Ascending aorta (tissue), 2 donors: ENCODE measurements around the gene LCAT. TPM values are rescaled to one million over a fixed set of nuclear protein-coding genes. Genes with fewer than 3 reads are reported as not detected.
"Not testable (repeated sequence)": the region's sequence is repeated elsewhere in the genome, so short reads cannot be mapped to it uniquely, and the experiment has no call there.

Experiments used
- DNase-seq, 2 donors: peaks; one replicate each; pipeline ENCODE4 v3.0.0-alpha.2; 2019; ENCODE audit warnings: low spot score in 2 of 2
- H3K27ac ChIP-seq, 2 donors: fragments of 200-600 bp; sonication (generic); one replicate each; pipeline ENCODE4 v1.5.1; 2016 to 2017; ENCODE audit warnings: mild to moderate bottlenecking in 1 of 2
- H3K27me3 ChIP-seq: fragments of 200-600 bp; sonication (generic); one replicate; pipeline ENCODE4 v1.5.1; 2017
- H3K36me3 ChIP-seq, 2 donors: fragments of 200-600 bp; sonication (generic); one replicate each; pipeline ENCODE4 v1.5.1; 2016
- H3K4me1 ChIP-seq, 2 donors: fragments of 200-600 bp; sonication (generic); one replicate each; pipeline ENCODE4 v1.5.1; 2016 to 2017; ENCODE audit warnings: mild to moderate bottlenecking in 1 of 2
- H3K4me3 ChIP-seq, 2 donors: fragments of 200-600 bp; sonication (generic); one replicate each; pipeline ENCODE4 v1.5.1; 2016 to 2017; ENCODE audit warnings: mild to moderate bottlenecking in 1 of 2
- H3K9me3 ChIP-seq, 2 donors: fragments of 200-600 bp; sonication (generic); one replicate each; pipeline ENCODE4 v1.5.1; 2016
- CTCF ChIP-seq, 3 experiments: fragments of 200-600 bp in 2 of 3; fragments of 450-650 bp in 1 of 3; sonication (generic) in 2 of 3; IDR thresholded peaks; one replicate each; pipeline ENCODE4 v1.5.1; 2016 to 2019; ENCODE audit warnings: antibody characterized with exemption in 3 of 3, mild to moderate bottlenecking in 1 of 3, moderate library complexity in 1 of 3
- intact Hi-C: fragments of 100-400 bp; cut with DNase I; formaldehyde crosslinking; loops from one replicate; pipeline ENCODE4 v1.15.1; 2023
- total RNA-seq: library from RNA; depleted of rRNA; stranded (reverse); fragments of >200 nt; gene quantifications from one replicate; pipeline ENCODE4 v1.1.0, GENCODE V29; 2016

The LCAT gene
- total RNA-seq, 1 donor from 2014 or later: 6.6 TPM

GRCh38 chr16:67977469-67978227 lies 33.7 kb upstream of the LCAT start:
- Histone ChIP-seq H3K9me3 (no peaks in the 10 kb centered on the region), H3K4me1 (no peaks in the 10 kb centered on the region), H3K27ac (no peak overlapping the region), H3K4me3 (no peak overlapping the region), H3K36me3 (no peaks in the 10 kb centered on the region), H3K27me3 (no peaks in the 10 kb centered on the region)
- intact Hi-C loops: no loop called here
- TF ChIP-seq CTCF (IDR thresholded peaks at IDR 0.05): no peak
- no peak for DNase-seq

- no peak overlapping the region for H3K4me3 ChIP-seq
- no peaks in the 10 kb centered on the region for H3K27me3 ChIP-seq
- H3K27ac ChIP-seq: no peak overlapping the region
- no peaks in the 10 kb centered on the region for H3K9me3 ChIP-seq
- DNase-seq: no peak
- no peaks in the 10 kb centered on the region for H3K36me3 ChIP-seq
- TF ChIP-seq CTCF (IDR thresholded peaks at IDR 0.05): no peak
- intact Hi-C loops: no loop called here
- no peaks in the 10 kb centered on the region for H3K4me1 ChIP-seq
These were observed 33.1 kb upstream of the LCAT start for GRCh38 chr16:67977005-67977404.

- Histone ChIP-seq H3K4me3 (no peak overlapping the region), H3K9me3 (no peaks in the 10 kb centered on the region), H3K4me1 (no peaks in the 10 kb centered on the region), H3K36me3 (no peaks in the 10 kb centered on the region), H3K27me3 (no peaks in the 10 kb centered on the region), H3K27ac (no peak overlapping the region)
- no peak for TF ChIP-seq CTCF (IDR thresholded peaks at IDR 0.05)
- no peak for DNase-seq
- intact Hi-C loops: no loop called here
These were observed 32.3 kb upstream of the LCAT start for GRCh38 chr16:67976205-67976604.

GRCh38 chr16:67975321-67976105 lies 31.6 kb upstream of the LCAT start:
- H3K9me3 ChIP-seq: no peaks in the 10 kb centered on the region
- DNase-seq: no peak
- H3K27me3 ChIP-seq: no peaks in the 10 kb centered on the region
- no peaks in the 10 kb centered on the region for H3K4me1 ChIP-seq
- no peak overlapping the region for H3K4me3 ChIP-seq
- H3K36me3 ChIP-seq: no peaks in the 10 kb centered on the region
- no peak overlapping the region for H3K27ac ChIP-seq
- TF ChIP-seq CTCF (IDR thresholded peaks at IDR 0.05): no peak
- intact Hi-C loops: no loop called here

- DNase-seq, H3K27me3 ChIP-seq, H3K27ac ChIP-seq, H3K9me3 ChIP-seq, H3K4me3 ChIP-seq, H3K4me1 ChIP-seq, intact Hi-C loops, H3K36me3 ChIP-seq: not testable (repeated sequence)
These were observed 28.4 kb upstream of the LCAT start for GRCh38 chr16:67972285-67972684.

- TF ChIP-seq CTCF (IDR thresholded peaks at IDR 0.05): no peak
- no peaks in the 10 kb centered on the region for H3K36me3 ChIP-seq
- H3K4me1 ChIP-seq: peaks cover 7 to 15% of the 10 kb centered on the region in 2 donors
- no peak overlapping the region for H3K4me3 ChIP-seq
- H3K27me3 ChIP-seq: no peaks in the 10 kb centered on the region
- H3K27ac ChIP-seq: no peak overlapping the region
- H3K9me3 ChIP-seq: no peaks in the 10 kb centered on the region
- DNase-seq: no peak
- intact Hi-C loops: no loop called here
These were observed 27.2 kb upstream of the LCAT start for GRCh38 chr16:67971111-67971510.
